ENCODE results near the gene UBD. TPM values are rescaled to one million over a fixed set of nuclear protein-coding genes. Genes with fewer than 3 reads are reported as not detected.

Gene UBD
- total RNA-seq, 1 experiment from 2014 or later = not detected

DNA sequence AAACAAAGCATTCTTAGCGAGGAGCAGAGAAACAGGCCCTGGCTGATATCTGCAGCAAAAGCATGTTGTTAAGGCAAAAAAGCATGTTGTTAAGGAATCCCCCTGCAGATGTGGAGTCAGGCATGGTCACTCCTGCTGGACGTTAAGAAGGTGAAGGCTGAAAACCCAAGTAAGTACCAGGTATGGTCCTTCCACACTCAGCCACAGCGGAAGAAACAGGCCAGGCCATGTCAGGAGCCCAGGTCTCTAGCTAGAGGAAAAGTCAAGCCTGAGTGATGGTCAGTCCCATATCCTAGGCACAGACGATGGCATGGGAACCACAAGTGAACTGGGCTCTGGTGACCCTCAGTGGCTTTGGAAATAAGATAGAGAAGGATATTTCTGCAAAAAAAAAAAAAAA, 39.3 kb downstream of the UBD start:
- POLR2A ChIA-PET = no interaction called here
- Histone ChIP-seq H3K36me3 (ENCODE audit: control insufficient read depth in 1 of 2, insufficient read depth in 2 of 2, low read length in 2 of 2) (no peaks in the 10 kb centered on the region), H3K9me3 (ENCODE audit: control insufficient read depth in 1 of 2, insufficient read depth in 1 of 2, low read depth in 1 of 2, low read length in 2 of 2) (no peaks in the 10 kb centered on the region), H3K4me2 (ENCODE audit: low read length) (no peak overlapping the region), H3K79me2 (ENCODE audit: insufficient read depth, low read length) (no peaks in the 10 kb centered on the region), H3K4me1 (ENCODE audit: control insufficient read depth in 1 of 2, insufficient read depth in 2 of 2, low read length in 2 of 2) (peaks cover 5 to 8% of the 10 kb centered on the region in 2 experiments; a peak in 3 of 4 replicates), H3K9me2 (ENCODE audit: insufficient read depth) (no peaks in the 10 kb centered on the region), H3K27me3 (ENCODE audit: insufficient read depth, low read length) (no peaks in the 10 kb centered on the region), H3K4me3 (replicated peaks in 1 of 2; ENCODE audit: low read depth in 1 of 2, low read length in 2 of 2) (no peak overlapping the region), H3K9ac (ENCODE audit: low read length) (no peak overlapping the region), H3K27ac (ENCODE audit: low read depth, low read length) (no peak overlapping the region), H2AFZ (ENCODE audit: low read depth, low read length, poor library complexity, severe bottlenecking) (no peak overlapping the region), H4K20me1 (ENCODE audit: insufficient read depth) (no peaks in the 10 kb centered on the region)
- no peak for DNase-seq (ENCODE audit: low read depth, low spot score)
- intact Hi-C loops (cut with micrococcal nuclease) = no loop called here
- CTCF ChIA-PET = no interaction called here
- ATAC-seq = no peak
- TF ChIP-seq CBX3 (IDR thresholded peaks at IDR 0.05; ENCODE audit: low read depth) (no peak), RAD21 (IDR thresholded peaks at IDR 0.05; ENCODE audit: low read depth) (no peak), SRF (IDR thresholded peaks at IDR 0.05; ENCODE audit: low read depth) (no peak), EZH2 (IDR thresholded peaks at IDR 0.05) (no peak), FOSL1 (IDR thresholded peaks at IDR 0.05; ENCODE audit: low read depth) (no peak), ZFX (IDR thresholded peaks at IDR 0.05) (no peak), YY1 (IDR thresholded peaks at IDR 0.05; ENCODE audit: extremely low read depth, insufficient replicate concordance, low read depth, low read length) (no peak), EGR1 (IDR thresholded peaks at IDR 0.05; ENCODE audit: low read depth) (no peak), POLR2A (IDR thresholded peaks at IDR 0.05; ENCODE audit: borderline replicate concordance, extremely low read depth, insufficient read depth, insufficient read length) (no peak), JUND (IDR thresholded peaks at IDR 0.05) (no peak), CEBPB (IDR thresholded peaks at IDR 0.05; ENCODE audit: low read depth) (no peak), TCF7L2 (IDR thresholded peaks at IDR 0.05; ENCODE audit: borderline replicate concordance, extremely low read depth, insufficient read depth, insufficient read length) (no peak), SP1 (IDR thresholded peaks at IDR 0.05; ENCODE audit: low read depth) (no peak), ELF1 (IDR thresholded peaks at IDR 0.05; ENCODE audit: borderline replicate concordance, low read depth) (no peak), POLR2AphosphoS5 (IDR thresholded peaks at IDR 0.05; ENCODE audit: low read depth, low read length) (no peak), ZNF274 (IDR thresholded peaks at IDR 0.05; ENCODE audit: low read depth, low read length) (no peak)
- TF ChIP-seq, protein P1, sequence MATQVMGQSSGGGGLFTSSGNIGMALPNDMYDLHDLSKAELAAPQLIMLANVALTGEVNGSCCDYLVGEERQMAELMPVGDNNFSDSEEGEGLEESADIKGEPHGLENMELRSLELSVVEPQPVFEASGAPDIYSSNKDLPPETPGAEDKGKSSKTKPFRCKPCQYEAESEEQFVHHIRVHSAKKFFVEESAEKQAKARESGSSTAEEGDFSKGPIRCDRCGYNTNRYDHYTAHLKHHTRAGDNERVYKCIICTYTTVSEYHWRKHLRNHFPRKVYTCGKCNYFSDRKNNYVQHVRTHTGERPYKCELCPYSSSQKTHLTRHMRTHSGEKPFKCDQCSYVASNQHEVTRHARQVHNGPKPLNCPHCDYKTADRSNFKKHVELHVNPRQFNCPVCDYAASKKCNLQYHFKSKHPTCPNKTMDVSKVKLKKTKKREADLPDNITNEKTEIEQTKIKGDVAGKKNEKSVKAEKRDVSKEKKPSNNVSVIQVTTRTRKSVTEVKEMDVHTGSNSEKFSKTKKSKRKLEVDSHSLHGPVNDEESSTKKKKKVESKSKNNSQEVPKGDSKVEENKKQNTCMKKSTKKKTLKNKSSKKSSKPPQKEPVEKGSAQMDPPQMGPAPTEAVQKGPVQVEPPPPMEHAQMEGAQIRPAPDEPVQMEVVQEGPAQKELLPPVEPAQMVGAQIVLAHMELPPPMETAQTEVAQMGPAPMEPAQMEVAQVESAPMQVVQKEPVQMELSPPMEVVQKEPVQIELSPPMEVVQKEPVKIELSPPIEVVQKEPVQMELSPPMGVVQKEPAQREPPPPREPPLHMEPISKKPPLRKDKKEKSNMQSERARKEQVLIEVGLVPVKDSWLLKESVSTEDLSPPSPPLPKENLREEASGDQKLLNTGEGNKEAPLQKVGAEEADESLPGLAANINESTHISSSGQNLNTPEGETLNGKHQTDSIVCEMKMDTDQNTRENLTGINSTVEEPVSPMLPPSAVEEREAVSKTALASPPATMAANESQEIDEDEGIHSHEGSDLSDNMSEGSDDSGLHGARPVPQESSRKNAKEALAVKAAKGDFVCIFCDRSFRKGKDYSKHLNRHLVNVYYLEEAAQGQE (IDR thresholded peaks at IDR 0.05; ENCODE audit: low read depth) = no peak
- TF ChIP-seq, protein P2, sequence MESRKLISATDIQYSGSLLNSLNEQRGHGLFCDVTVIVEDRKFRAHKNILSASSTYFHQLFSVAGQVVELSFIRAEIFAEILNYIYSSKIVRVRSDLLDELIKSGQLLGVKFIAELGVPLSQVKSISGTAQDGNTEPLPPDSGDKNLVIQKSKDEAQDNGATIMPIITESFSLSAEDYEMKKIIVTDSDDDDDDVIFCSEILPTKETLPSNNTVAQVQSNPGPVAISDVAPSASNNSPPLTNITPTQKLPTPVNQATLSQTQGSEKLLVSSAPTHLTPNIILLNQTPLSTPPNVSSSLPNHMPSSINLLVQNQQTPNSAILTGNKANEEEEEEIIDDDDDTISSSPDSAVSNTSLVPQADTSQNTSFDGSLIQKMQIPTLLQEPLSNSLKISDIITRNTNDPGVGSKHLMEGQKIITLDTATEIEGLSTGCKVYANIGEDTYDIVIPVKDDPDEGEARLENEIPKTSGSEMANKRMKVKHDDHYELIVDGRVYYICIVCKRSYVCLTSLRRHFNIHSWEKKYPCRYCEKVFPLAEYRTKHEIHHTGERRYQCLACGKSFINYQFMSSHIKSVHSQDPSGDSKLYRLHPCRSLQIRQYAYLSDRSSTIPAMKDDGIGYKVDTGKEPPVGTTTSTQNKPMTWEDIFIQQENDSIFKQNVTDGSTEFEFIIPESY (IDR thresholded peaks at IDR 0.05; ENCODE audit: extremely low read depth, insufficient replicate concordance, low read length) = no peak
- TF ChIP-seq, protein P3, sequence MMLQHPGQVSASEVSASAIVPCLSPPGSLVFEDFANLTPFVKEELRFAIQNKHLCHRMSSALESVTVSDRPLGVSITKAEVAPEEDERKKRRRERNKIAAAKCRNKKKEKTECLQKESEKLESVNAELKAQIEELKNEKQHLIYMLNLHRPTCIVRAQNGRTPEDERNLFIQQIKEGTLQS (IDR thresholded peaks at IDR 0.05) = no peak
- TF ChIP-seq, protein P4, sequence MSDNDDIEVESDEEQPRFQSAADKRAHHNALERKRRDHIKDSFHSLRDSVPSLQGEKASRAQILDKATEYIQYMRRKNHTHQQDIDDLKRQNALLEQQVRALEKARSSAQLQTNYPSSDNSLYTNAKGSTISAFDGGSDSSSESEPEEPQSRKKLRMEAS (IDR thresholded peaks at IDR 0.05) = no peak
- no TSS peak for BruUV-seq (replicated peaks)
- RAD21 ChIA-PET (ENCODE audit: low non-redundant PET in 1 of 2, low total read pairs in 2 of 2, uncharacterized antibody in 2 of 2, unreplicated experiment in 2 of 2) = no interaction called here

Measured in HCT116 (cell line).